Breast epithelium (tissue), 4 donors: ENCODE measurements around the gene MRPL41. TPM values are rescaled to one million over a fixed set of nuclear protein-coding genes. Genes with fewer than 3 reads are reported as not detected.
"Not testable (repeated sequence)": the region's sequence is repeated elsewhere in the genome, so short reads cannot be mapped to it uniquely, and the experiment has no call there.

Experiments
- DNase-seq, 2 donors: peaks; one replicate each; pipeline ENCODE4 v3.0.0-alpha.2; 2019; ENCODE audit warnings: low spot score in 2 of 2
- H3K27ac ChIP-seq, 2 donors: fragments of 200-600 bp; sonication (generic) in 1 of 2; one replicate each; pipeline ENCODE4 v1.5.1; 2016 to 2019; ENCODE audit warnings: mild to moderate bottlenecking in 1 of 2
- H3K27me3 ChIP-seq, 2 donors: fragments of 200-600 bp; sonication (generic) in 1 of 2; one replicate each; pipeline versions ENCODE4 v1.5.1 to v1.6.0; 2017 to 2019; ENCODE audit warnings: control low read depth in 1 of 2, mild to moderate bottlenecking in 1 of 2
- H3K36me3 ChIP-seq: fragments of 200-600 bp; one replicate; pipeline ENCODE4 v1.5.1; 2019
- H3K4me1 ChIP-seq, 2 donors: fragments of 200-600 bp; sonication (generic); one replicate each; pipeline ENCODE4 v1.5.1; 2016 to 2019; ENCODE audit warnings: control low read depth in 1 of 2
- H3K4me3 ChIP-seq, 3 donors: fragments of 200-600 bp; sonication (generic); 1 replicate in 2 of 3; 2 replicates in 1 of 3; pipeline ENCODE4 v1.5.1; 2016 to 2019; ENCODE audit warnings: mild to moderate bottlenecking in 3 of 3, moderate library complexity in 2 of 3
- H3K9me3 ChIP-seq, 2 donors: fragments of 200-600 bp; sonication (generic) in 1 of 2; one replicate each; pipeline ENCODE4 v1.5.1; 2016 to 2019; ENCODE audit warnings: control low read depth in 1 of 2
- CTCF ChIP-seq, 3 donors: fragments of 450-650 bp; IDR thresholded peaks; one replicate each; pipeline ENCODE4 v1.5.1; 2016 to 2017; ENCODE audit warnings: antibody characterized with exemption in 3 of 3, mild to moderate bottlenecking in 3 of 3, moderate library complexity in 3 of 3
- POLR2A ChIP-seq: fragments of 450-650 bp; IDR thresholded peaks from one replicate; pipeline ENCODE4 v1.6.1; 2016; ENCODE audit warnings: antibody characterized with exemption, mild to moderate bottlenecking, moderate library complexity
- POLR2AphosphoS5 ChIP-seq, 3 donors: sonication (generic); formaldehyde crosslinking; IDR thresholded peaks; one replicate each; pipeline ENCODE4 v1.6.1; 2017; ENCODE audit warnings: antibody characterized with exemption in 3 of 3
- intact Hi-C: fragments of 100-400 bp; cut with DNase I; formaldehyde crosslinking; loops from one replicate; pipeline ENCODE4 v1.15.1; 2023; ENCODE audit warnings: low total_unique reads
- total RNA-seq, 3 donors: library from RNA; depleted of rRNA; stranded (reverse); fragments of >200 nt; gene quantifications; one replicate each; pipeline ENCODE4 v1.1.0, GENCODE V29; 2016

Gene MRPL41
- total RNA-seq, 3 donors from 2014 or later, result 45.4 to 71.8 (median 65.4) TPM

GRCh38 chr9:137506274-137506673 lies 45.4 kb upstream of the MRPL41 start:
- intact Hi-C loops, result loop anchor here (2.0 kb wide), 1 partner anchor 65 kb away; no protein-coding TSS in a partner anchor
- DNase-seq, result no peak
- Histone ChIP-seq H3K4me1 (no peaks in the 10 kb centered on the region), H3K27me3 (no peaks in the 10 kb centered on the region), H3K27ac (no peak overlapping the region), H3K36me3 (no peaks in the 10 kb centered on the region), H3K4me3 (no peak overlapping the region), H3K9me3 (no peaks in the 10 kb centered on the region)
- no peak for TF ChIP-seq CTCF (IDR thresholded peaks at IDR 0.05)
- TF ChIP-seq POLR2A, result no peak
- TF ChIP-seq POLR2AphosphoS5 (IDR thresholded peaks at IDR 0.05), result no peak

GRCh38 chr9:137506702-137507171 lies 44.9 kb upstream of the MRPL41 start:
- Histone ChIP-seq H3K36me3 (no peaks in the 10 kb centered on the region), H3K4me3 (no peak overlapping the region), H3K27me3 (no peaks in the 10 kb centered on the region), H3K4me1 (no peaks in the 10 kb centered on the region), H3K9me3 (no peaks in the 10 kb centered on the region), H3K27ac (no peak overlapping the region)
- TF ChIP-seq CTCF (IDR thresholded peaks at IDR 0.05), result no peak
- TF ChIP-seq POLR2AphosphoS5 (IDR thresholded peaks at IDR 0.05), result no peak
- no peak for TF ChIP-seq POLR2A
- intact Hi-C loops, result loop anchor here (2.0 kb wide), 1 partner anchor 64 kb away; no protein-coding TSS in a partner anchor
- no peak for DNase-seq

GRCh38 chr9:137509198-137509597 lies 42.5 kb upstream of the MRPL41 start:
- H3K36me3 ChIP-seq, result no peaks in the 10 kb centered on the region
- H3K9me3 ChIP-seq, result no peaks in the 10 kb centered on the region
- H3K27me3 ChIP-seq, result no peaks in the 10 kb centered on the region
- H3K4me3 ChIP-seq, result no peak overlapping the region
- DNase-seq, result no peak
- TF ChIP-seq CTCF (IDR thresholded peaks at IDR 0.05), result no peak
- no peak for TF ChIP-seq POLR2AphosphoS5 (IDR thresholded peaks at IDR 0.05)
- TF ChIP-seq POLR2A, result no peak
- intact Hi-C loops, result no loop called here
- no peak overlapping the region for H3K27ac ChIP-seq
- no peaks in the 10 kb centered on the region for H3K4me1 ChIP-seq

- intact Hi-C loops, DNase-seq, H3K4me3 ChIP-seq, H3K27ac ChIP-seq, H3K27me3 ChIP-seq, H3K36me3 ChIP-seq, H3K4me1 ChIP-seq, H3K9me3 ChIP-seq: not testable (repeated sequence)
These were observed 40.6 kb upstream of the MRPL41 start for GRCh38 chr9:137511126-137511525.

GRCh38 chr9:137511758-137512463 lies 39.8 kb upstream of the MRPL41 start:
- Histone ChIP-seq H3K27me3 (no peaks in the 10 kb centered on the region), H3K27ac (no peak overlapping the region), H3K4me3 (no peak overlapping the region), H3K9me3 (no peaks in the 10 kb centered on the region), H3K4me1 (no peaks in the 10 kb centered on the region), H3K36me3 (no peaks in the 10 kb centered on the region)
- TF ChIP-seq POLR2AphosphoS5 (IDR thresholded peaks at IDR 0.05), result no peak
- TF ChIP-seq POLR2A, result no peak
- TF ChIP-seq CTCF (IDR thresholded peaks at IDR 0.05), result no peak
- intact Hi-C loops, result no loop called here
- DNase-seq, result no peak

GRCh38 chr9:137513136-137513535 lies 38.5 kb upstream of the MRPL41 start:
- DNase-seq, H3K36me3 ChIP-seq, intact Hi-C loops, H3K4me1 ChIP-seq, H3K9me3 ChIP-seq, H3K27ac ChIP-seq, H3K27me3 ChIP-seq, H3K4me3 ChIP-seq: not testable (repeated sequence)

- intact Hi-C loops, result not testable (repeated sequence)
These were observed 37.7 kb upstream of the MRPL41 start for GRCh38 chr9:137513801-137514570.

More at GRCh38 chr9:137513801-137514570, 37.7 kb upstream of the MRPL41 start:
- H3K36me3 ChIP-seq, H3K4me1 ChIP-seq, H3K27me3 ChIP-seq, H3K9me3 ChIP-seq: not testable (repeated sequence)
- DNase-seq, result peak in 1 of 2 donors; percentile 26
- Histone ChIP-seq H3K27ac (peak overlapping the region; percentile 36 to 63), H3K4me3 (peak overlapping the region in 2 of 3 donors; percentile 18 to 36)
